KG1 (cell line): Measurements from ENCODE around the gene SUGCT.

ENCODE experiments used
- DNase-seq: peaks from one replicate; lab custom pipeline; 2025; lab: John Stamatoyannopoulos, UW

SUGCT gene

DNA sequence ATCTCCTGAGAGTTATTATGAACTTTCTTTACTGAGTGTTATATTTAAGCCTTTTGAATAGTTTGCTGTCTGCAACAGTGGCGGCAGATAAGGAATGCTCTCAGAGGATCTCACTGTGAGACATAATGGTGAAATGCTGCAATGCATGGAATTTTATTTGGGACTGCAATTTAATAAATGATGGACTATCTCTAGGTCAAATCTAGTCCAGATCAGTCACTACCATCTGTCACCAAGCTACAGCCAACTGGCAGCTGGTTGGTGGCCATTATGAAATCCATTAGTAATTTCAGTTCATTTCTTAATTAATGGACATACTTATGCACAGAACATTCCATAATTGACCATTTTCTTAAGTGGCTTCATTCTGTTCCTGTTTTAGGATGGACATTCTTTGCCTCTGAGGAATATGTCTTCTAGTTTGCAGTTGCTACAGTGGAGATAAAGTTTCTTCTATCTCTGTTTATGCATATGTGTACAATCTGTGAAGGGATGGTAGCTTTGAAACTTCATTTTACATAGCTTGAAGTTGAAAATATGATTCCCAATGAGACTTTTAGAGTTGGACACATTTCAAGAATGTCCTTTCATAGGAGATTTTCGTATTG, 586.6 kb downstream of the SUGCT start:
- DNase-seq = no peak

DNA sequence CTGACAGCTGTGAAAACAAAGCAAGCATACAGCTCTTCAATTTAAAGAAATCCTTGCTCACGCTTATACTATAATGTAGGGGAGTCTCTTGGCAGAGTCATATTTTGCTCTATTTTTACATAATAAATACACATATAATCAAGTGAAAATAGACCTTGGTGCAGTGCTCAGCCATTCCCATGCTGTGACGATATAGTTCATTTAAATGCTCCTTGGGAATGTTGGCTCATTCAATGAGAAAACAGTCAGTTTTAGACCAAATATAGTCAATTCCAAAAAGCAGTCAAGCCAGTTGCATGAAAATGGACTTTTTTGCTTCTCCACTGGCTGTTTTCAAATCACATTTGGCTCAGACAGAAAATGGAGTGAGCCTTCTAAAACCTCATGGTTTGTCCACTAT, 587.4 kb downstream of the SUGCT start:
- no peak for DNase-seq

DNA sequence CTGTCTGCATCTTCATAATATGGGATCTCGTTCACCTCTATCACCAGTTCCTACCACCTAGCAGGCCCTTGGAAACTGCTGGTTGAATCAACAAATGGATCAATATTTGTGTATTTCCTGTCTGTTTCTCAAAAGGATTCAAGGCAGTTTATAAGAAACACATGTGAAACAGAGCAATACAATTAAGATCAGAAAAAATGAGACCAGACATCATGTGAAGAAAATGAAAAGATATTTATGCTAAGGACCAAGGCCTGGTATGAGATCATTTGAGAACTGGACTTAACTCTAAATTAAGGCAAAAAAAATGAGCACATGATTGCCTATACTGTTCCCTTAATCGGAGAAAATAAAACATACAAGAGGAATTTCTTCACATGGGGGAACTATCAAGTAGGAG, 589.0 kb downstream of the SUGCT start:
- no peak for DNase-seq

DNA sequence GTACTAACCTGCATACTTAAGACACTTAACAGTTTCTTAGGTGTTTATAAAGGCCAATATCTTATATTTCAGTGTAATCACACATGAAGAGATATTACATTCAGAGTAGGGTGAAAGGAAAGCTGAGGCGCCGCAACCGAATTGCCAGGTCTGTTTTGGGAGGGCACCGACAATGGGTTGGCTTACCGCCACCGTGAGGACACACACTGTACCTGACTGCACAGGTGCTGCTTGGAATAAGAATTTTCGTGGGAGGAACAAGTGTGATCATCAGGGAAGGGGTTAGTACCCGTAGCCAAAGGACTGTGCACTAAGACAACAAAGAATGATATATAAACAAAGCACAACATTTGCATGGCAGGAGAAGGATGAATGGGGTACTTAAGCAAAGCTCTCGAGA, 591.8 kb downstream of the SUGCT start:
- DNase-seq = no peak

DNA sequence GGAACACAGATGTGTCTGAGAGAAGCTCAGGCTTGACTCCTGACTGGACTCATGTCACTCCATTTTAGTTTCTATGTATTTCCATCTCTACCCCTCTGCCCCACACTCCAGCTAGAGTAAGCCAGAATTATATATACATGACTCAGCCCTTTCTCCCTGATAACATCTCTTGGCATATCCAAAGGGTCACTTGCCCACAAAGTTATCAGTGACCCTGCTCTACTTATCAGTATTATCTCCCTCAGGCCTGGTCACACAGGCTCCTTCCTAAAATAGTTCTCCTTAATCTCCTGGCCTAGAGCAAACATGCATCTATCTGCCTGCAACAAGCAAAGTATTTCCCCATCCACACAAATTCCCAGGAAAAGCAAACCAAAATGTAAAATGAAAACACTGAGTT, 598.3 kb downstream of the SUGCT start:
- DNase-seq = no peak

DNA sequence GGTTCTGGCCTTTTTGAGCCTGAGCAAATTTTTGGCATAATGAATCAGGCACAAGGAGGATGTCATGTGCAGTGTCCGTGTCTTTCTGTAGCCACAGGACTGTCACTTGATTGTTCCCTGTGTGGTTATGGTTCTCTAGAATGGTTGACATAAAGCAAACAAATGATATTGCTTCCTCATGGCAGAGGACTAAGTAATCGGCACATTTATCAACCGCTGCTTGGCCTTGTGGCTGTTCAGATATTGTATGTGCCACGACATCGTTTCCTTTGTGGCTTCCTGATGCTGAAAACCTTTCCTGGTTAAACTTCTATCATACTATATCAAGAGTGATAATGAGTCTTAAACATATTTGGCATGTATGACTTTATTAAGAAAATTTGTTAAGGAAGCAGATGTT, 598.8 kb downstream of the SUGCT start:
- DNase-seq = peak; percentile 9

DNA sequence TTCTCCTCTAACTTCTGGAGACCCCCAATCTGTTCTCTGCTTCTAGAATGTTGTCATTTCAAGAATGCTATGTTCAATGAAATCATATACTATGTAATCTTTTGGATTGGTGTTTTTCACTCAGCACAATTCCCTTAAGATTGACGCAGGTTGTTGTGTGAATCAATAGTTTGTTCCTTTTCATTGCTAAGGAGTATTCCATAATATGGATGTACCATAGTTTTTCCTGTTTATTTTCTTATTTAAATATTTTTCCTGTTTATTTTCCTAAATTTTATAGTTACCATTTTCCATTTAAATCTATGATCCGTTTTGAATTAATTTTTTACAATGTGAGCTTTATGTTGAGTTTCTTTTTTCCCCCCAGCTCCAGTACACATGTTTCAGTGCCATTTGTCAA, 604.5 kb downstream of the SUGCT start:
- no peak for DNase-seq

DNA sequence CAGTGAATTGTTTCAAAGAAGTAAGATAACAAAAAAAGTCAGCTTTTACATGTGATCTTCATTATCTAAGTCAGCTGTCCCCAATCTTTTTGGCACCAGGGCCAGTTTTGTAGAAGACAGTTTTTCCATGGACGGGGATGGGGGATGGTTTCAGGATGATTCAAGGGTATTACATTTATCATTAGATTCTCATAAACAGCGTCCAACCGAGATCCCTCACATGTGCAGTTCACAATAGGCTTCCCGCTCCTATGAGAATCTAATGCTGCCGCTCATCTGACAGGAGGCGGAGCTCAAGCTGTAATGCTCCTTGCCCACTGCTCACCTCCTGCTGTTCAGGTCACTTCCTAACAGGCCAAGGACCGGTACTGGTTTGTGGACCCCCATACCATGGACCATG, 607.5 kb downstream of the SUGCT start:
- DNase-seq = no peak

DNA sequence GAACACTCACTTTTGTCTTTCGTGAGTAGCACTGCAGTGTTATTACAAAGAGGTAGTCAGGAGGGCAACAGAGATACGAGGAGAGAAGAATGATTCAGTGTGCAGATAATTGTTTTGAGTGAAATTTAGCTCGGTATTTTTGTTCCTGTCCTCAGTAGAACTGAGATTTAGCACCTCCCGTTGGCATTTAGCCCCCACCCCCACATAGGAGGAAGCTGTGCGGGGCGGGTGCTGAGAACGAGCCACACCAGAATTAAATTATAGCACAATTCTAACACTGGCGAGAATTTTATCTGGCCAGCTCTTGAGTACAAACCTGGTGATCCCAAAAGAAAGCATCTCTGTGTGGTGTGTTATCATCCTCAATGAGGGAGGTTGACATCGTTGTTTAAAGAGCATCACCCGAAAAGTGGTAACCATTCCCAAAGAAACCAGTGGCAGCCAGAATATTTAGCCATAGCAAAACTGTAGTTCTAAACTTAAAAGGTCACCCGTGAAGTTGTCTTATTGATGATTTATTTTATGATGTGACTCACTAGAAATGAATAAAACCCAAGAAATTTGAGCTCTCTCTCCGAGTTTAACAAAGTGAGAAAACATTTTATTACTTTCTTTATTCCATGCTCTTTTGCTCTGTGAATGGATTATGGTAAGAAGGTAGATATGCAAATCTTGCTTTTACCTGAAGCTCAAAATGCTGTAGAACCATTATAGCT, 612.2 kb downstream of the SUGCT start:
- no peak for DNase-seq

DNA sequence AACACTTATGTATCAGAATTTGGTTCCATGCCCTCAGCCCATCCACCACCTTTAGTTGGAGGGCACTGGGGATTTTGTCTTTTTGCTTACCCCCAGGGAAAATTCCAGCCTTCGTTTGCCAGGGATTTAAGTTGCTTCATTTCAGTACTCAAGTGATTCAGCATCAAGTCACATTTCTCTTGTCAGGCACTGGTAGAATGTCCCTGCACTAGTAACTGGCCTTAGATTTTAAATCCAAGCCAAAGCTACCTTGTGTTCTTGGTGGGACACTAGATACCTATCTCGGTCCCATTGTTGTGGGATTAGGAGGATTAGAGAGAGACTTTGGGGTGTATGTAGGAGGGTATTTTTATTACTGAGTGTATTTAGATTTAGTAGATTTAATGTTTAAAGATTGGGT, 613.1 kb downstream of the SUGCT start:
- no peak for DNase-seq

DNA sequence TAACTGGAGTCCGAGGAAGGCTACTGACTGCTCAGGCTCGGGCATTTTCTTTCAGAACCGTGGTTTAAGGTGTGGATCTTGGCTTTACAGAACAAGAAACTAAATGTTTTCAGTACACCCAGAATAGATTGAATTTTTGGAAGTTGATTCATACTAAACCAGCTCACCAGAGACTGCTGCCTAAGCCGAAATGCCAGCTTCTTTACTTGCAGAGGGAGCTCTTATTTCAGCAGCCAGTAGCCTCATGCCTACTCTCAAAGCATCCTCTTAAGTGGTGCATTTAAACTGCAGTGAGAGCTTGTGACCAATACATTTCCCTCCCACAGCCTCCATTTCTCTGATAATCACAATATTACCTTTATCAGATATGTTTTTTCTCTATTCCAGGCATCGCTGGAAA, 615.1 kb downstream of the SUGCT start:
- no peak for DNase-seq

DNA sequence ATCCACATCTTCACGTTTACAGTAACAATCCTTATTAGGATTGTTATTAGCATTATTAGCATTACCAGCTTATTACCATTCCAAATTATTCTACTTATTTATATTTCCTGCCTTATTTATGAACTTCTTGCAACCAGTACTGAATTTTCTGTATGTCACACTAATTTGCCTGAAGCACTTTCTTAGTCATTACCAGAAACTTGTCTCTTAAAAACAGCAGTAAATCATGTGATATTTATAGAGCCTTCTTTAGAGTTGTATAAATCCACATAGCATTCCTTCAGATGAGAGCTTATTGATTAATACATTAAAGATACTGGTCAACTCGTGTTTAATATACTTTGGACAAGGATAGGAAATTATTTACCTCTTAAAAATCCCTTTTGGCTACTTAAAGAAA, 618.6 kb downstream of the SUGCT start:
- DNase-seq = no peak

DNA sequence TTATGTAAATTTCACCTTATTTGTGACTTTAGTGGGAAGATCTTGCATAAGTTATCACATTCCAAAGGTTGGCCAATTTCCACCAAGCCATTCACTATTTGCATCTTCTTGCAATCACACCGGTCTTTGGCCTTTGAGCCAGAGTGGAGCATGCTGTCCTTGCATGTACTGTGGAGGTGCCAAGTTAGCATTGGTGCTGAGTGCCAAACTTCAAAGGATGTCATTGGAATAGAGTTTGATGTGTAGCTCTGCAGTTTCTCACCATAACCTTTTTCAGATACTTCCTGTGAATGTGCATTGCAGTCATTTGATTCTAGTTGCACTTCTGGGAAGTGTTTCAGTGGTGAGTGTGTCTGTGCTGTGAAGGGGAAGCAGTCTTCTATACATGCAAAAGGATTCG, 620.6 kb downstream of the SUGCT start:
- DNase-seq = no peak

DNA sequence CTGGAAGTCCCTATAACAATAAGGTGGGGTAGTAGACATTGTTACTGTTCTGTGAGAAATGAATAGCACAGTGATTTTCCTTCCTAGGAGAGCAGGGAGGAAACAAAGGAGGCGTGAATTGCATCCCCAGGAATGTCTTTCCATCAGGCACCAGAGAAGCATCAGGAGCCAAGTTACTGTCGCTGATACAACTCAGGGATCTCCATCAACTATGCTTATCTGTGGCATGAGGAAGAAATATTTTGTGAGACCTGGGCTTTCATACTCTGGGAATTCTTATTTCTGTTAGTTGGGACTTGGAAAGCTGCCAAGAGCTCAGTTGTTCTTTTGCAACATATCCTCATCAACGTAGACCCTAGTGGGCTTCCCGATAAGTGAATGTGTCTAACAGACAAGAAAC, 622.3 kb downstream of the SUGCT start:
- DNase-seq = no peak

DNA sequence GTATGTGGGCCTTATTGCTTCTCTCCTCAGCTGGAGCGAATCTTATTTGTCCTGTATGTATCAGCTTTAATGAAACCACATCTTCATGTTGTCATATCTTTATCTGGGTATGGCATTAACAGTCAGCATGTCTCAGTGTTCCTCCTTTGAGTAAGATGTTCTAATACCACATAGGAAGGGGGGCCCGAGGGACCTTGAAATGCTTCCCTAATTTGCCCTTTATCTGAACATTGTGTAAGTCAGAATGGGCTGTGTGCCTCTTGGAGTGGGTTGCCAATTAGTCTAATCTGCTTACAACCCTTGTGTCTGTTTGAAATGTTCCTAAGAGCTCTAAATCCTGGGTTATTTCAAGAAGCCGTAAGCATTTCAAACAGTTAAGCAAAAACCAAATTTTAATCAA, 623.8 kb downstream of the SUGCT start:
- no peak for DNase-seq

DNA sequence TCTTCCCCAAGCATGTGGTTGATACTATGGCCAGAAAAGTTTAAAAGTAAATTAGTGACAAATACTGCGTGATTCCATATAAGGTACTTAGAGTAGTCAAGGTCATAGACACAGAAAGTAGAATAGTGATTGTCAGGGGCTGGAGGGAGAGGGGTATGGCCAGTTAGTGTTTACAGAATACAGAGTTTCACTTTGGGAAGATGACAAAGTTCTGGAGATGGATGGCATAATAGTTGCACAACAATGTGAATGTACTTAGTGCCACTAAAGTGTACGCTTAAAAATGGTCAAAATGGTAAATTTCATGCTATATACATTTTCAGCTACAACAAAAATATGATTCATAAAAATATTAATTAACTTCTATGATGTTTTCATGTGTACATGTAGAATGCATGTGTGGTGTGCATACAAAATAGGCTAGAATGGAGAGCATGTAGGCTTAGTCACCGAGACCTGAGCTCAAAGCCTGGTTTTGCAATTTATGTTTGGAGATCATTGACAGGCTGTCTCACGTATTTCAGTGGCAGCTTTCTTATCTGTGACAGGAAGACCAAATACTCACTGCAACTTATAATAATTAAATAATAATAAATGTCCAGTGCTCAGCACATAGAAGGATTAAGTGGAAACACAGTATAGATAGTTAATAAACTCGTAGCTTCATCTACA, 625.6 kb downstream of the SUGCT start:
- no peak for DNase-seq

DNA sequence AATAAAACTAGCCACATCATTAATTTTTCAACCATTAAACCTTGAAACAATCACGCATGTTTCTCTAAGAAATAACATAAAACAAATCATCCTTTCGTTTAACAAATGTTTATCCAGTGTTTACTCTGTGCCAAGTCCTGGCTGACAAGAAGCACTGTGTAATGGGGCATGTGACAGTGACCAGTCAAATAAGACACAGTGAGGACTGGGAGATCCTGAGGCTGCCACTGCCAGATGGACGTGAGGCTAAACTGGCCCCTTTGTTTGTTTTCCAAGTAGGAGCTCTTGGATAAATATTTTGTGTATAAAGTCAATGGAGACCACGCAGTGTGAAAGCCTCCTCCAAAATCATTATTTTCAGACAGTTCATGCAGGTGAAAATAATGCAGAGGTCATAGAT, 626.2 kb downstream of the SUGCT start:
- DNase-seq = no peak

DNA sequence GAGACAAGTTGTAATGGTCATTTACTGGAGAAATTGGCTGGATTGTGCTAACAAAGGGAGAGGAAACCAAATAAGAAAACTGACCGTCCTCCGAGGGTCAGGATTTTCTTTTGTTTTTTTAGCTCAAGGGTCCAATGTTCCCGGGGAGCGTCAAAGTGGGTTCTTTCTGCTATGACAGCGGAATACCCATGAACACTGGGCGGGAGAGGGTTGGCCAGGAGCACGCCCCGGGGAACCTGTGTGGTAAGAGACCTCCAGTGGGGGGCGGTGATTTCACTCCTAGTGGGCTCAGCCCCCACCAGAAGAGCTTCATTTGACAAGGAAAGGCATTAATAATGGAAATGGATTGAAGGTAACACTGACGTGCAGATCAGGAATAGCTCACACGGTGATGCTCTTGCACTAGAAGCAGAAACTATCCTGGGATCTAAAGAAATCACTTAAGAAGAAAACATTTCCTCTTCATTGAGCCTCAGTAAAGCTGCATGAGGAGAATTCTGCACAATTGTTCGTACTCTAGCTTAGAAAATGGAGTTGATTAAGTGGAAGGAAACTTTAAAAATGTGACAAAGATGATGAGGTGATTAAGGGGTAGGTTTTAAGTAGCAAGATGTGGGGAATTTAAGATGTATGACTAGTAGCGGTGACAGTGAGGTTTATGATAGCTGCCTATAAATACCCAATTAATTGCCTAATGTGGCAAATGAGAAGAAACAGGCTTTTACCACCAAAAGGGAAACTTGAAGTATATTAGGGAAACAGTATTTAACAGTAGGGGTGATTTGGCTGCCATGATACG, 627.2 kb downstream of the SUGCT start:
- no peak for DNase-seq

DNA sequence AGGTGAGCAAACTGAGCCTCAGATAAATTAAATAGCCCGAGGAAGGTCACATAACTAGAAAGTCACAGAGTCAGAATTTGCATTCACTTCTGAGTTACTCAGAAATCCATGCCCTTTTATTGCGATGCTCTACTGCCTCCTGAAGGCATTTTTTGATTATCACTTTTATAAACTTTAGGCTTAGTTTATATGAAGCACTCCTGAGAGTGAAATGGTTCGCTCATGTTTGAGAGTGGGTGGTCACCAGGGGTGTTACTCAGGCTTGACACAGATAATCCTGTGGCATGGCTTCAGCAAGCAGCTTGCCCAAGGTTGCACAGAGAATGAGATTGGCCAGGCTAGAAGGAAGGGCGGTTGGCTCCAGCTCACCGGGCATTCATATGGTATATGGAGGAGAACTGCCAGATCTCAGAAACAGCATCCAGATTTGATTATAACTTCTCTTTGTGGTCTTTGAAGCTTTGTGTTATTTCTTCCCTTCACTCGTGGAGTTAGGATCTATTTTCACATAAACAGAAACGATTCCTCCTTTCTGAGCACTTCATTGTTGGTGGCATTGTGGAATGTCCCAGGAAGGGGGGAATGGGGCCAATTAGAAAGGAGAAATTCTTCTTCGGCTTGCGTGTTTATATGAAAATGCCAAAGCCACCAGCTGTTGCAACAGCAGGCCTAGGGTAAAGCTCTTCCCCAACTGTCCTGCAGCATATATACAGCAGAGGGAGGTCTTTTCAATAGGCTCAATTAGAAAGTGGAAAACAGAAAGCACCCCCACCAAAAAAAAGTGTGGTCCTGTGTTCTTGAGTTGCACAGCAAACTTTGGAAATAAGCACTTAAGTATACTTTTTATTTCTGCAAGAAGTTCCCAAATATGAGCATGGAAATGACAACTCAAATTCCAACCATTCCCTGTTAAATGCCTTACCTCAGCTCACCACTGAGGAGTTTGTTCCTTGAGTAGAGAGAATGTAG, 628.8 kb downstream of the SUGCT start:
- no peak for DNase-seq

DNA sequence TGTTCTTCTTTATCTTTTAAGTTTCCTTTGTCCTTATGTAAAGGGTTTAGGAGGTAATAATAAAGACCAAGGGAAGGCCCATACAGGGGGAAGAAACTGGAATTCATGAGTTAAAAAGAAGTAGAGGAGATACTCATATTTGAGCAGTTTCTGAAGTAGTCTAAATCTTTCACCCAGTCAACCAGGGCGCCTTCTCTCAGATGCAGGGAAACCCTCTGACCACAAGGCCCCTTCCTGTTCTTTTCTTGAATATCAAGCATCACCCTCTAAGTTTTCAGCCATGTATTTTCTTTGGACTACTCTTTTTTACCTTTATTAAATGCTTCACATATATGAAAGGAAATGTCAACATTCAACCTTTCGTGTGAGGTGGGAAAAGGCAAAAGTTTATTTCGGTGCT, 630.8 kb downstream of the SUGCT start:
- no peak for DNase-seq

DNA sequence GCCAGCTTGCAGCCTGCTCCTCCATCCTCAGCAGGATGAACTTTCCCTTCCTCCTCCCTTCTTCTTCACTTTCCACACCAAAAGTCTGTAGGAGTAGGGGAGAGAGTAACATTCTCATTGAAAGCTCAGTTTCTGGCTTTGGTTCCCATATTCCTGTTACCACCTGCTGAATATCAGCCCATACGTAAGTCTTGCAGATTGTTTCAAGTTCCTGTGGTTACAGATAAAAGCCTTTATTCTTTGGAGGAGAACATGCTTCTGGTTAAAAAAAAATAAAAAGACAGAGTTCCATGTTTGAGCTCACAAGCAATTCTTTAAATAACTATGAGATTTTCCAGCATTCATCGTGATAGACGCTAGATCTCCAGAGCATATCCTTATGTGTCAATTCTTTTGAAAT, 637.3 kb downstream of the SUGCT start:
- DNase-seq = no peak

DNA sequence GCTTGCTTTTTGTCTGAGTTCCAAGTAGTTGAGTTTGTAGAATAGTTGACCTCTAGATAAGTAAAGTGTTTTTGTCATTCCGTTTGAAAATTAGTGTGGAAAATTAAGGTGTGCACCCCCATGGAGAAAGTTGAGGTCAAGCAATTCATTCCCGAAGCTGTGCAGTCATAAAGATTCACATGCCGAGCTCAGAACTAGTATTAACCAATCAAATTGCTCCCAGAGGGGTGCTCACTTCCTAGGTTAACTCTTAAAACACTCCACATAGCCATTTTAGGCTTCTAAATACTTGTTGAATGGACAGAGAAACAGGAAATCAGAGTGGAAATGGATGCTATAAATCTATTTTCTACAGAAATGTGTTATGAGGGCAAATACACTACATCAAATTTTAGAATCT, 638.9 kb downstream of the SUGCT start:
- DNase-seq = no peak
